Thyroid gland (tissue), 4 donors: ENCODE results near the gene EVI2A.

ENCODE experiments used
- POLR2A ChIP-seq, 2 donors: fragments of 450-650 bp; IDR thresholded peaks; one replicate each; pipeline ENCODE4 v1.6.1; 2017; ENCODE audit warnings: antibody characterized with exemption in 2 of 2, mild to moderate bottlenecking in 2 of 2, moderate library complexity in 1 of 2
- TF ChIP-seq, protein P1 (sequence below), 6 experiments: fragments of 200-600 bp in 3 of 6; fragments of 450-650 bp in 3 of 6; sonication (generic) in 3 of 6; IDR thresholded peaks; one replicate each; pipeline ENCODE4 v1.5.1; 2016 to 2019; ENCODE audit warnings: antibody characterized with exemption in 6 of 6, mild to moderate bottlenecking in 2 of 6, inconsistent platforms in 1 of 6, moderate library complexity in 1 of 6

DNA sequence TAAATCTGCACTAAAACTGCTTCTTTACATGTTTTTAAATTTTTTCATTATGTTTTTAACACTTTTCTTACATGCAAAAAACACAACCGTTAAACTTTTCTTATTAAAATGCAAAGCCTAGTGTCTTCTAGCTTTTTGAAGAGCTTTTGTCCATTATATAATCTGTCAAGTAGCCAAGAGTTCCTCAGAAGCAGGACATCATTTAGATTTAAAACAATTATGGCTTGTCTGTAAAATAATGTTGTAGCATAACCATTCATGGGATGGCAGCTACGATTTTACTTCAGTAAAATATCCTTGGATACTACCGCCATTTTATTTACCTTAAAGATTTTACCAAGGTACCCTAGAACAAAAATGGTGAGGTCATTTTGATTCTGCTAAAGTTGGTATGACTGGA, 27.2 kb downstream of the EVI2A start:
- TF ChIP-seq, protein P1, sequence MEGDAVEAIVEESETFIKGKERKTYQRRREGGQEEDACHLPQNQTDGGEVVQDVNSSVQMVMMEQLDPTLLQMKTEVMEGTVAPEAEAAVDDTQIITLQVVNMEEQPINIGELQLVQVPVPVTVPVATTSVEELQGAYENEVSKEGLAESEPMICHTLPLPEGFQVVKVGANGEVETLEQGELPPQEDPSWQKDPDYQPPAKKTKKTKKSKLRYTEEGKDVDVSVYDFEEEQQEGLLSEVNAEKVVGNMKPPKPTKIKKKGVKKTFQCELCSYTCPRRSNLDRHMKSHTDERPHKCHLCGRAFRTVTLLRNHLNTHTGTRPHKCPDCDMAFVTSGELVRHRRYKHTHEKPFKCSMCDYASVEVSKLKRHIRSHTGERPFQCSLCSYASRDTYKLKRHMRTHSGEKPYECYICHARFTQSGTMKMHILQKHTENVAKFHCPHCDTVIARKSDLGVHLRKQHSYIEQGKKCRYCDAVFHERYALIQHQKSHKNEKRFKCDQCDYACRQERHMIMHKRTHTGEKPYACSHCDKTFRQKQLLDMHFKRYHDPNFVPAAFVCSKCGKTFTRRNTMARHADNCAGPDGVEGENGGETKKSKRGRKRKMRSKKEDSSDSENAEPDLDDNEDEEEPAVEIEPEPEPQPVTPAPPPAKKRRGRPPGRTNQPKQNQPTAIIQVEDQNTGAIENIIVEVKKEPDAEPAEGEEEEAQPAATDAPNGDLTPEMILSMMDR (IDR thresholded peaks at IDR 0.05): no peak
- TF ChIP-seq POLR2A (IDR thresholded peaks at IDR 0.05): no peak
